ENCODE data around the gene CHIT1. TPM values are rescaled to one million over a fixed set of nuclear protein-coding genes. Genes with fewer than 3 reads are reported as not detected.

CHIT1 gene
- total and polyA plus RNA-seq, 10 donors = 2.0 to 165 (median 6.7) TPM

DNA sequence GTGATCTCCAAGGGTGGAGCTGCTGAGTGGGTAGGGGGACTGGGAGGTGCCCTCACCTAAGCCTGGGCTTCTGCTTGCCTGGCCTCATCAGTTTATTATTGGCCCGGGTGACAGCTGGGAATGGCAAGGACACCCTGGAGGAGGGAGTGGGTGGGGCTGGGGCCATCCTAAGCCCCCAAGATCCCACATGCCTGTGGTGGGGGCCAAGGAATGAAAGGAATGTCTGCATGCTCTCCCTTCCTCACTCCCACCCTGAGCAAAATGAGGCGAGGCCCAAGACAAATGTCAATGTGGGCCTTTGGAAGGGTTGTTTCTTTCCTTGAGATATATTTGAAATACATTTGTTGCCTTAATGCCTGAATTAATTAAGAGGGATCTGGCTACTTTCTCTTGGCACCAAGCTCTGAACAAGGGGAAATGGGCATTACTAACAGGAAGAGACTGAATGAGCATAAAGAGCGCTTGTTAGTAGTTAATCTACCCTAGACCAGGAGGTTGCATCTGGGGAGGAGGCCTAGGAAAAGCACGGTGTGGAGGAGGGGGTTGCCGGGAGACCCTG, 23.3 kb downstream of the CHIT1 start:
- no peak for DNase-seq

DNA sequence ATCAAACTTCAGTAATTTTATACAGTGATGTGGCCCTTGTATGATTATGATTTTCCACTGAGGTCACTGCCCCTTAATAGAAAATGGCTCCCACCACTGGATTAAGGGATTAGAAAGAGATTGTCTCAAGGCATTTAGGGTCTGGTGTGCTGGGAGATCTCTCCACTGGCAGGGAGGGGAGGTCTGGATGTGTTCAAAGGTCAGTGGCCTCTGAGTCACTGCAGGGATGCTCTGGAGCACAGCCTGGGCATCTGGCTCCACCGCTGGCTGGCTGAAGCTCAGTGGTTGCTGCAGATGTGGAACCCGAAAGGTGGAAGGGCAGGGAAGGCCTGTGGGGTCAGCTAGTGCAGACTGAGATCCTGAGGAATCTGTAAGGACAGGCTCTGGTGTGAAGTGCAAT, 24.7 kb downstream of the CHIT1 start:
- H3K27ac ChIP-seq = no peak overlapping the region
- H3K4me3 ChIP-seq = no peak overlapping the region
- no peak for TF ChIP-seq POLR2A (IDR thresholded peaks at IDR 0.05)
- no peak for TF ChIP-seq POLR2AphosphoS5 (IDR thresholded peaks at IDR 0.05)
- TF ChIP-seq, protein P1, sequence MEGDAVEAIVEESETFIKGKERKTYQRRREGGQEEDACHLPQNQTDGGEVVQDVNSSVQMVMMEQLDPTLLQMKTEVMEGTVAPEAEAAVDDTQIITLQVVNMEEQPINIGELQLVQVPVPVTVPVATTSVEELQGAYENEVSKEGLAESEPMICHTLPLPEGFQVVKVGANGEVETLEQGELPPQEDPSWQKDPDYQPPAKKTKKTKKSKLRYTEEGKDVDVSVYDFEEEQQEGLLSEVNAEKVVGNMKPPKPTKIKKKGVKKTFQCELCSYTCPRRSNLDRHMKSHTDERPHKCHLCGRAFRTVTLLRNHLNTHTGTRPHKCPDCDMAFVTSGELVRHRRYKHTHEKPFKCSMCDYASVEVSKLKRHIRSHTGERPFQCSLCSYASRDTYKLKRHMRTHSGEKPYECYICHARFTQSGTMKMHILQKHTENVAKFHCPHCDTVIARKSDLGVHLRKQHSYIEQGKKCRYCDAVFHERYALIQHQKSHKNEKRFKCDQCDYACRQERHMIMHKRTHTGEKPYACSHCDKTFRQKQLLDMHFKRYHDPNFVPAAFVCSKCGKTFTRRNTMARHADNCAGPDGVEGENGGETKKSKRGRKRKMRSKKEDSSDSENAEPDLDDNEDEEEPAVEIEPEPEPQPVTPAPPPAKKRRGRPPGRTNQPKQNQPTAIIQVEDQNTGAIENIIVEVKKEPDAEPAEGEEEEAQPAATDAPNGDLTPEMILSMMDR (IDR thresholded peaks at IDR 0.05 in 8 of 11, conservative IDR thresholded peaks at IDR 0.05 in 3 of 11) = no peak
- DNase-seq = no peak
- H3K9me3 ChIP-seq = no peaks in the 10 kb centered on the region
- H3K4me1 ChIP-seq = peaks cover 0 to 33% (median 16%) of the 10 kb centered on the region in 6 donors
- 66 to 95% (median 74%) methylated on average over 2 of the region's 2 CpGs for WGBS, 5 donors
- intact Hi-C loops (cut with DNase I; ENCODE audit: low total_unique reads) = no loop called here
- H3K36me3 ChIP-seq = no peaks in the 10 kb centered on the region
- H3K27me3 ChIP-seq (replicated peaks in 1 of 7) = peaks cover 0 to 6% (median 0%) of the 10 kb centered on the region in 7 donors

More for the DNA sequence above, 23.3 kb downstream of the CHIT1 start:
- peaks cover 0 to 20% (median 9%) of the 10 kb centered on the region in 6 donors for H3K4me1 ChIP-seq
- H3K4me3 ChIP-seq = no peak overlapping the region
- H3K9me3 ChIP-seq = no peaks in the 10 kb centered on the region
- no peak overlapping the region for H3K27ac ChIP-seq
- 66 to 86% (median 77%) methylated on average over 5 of the region's 5 CpGs for WGBS, 5 donors
- peaks cover 0 to 6% (median 0%) of the 10 kb centered on the region in 7 donors for H3K27me3 ChIP-seq (replicated peaks in 1 of 7)
- H3K36me3 ChIP-seq = no peaks in the 10 kb centered on the region
- TF ChIP-seq POLR2A (IDR thresholded peaks at IDR 0.05) = no peak
- TF ChIP-seq, protein P1 (IDR thresholded peaks at IDR 0.05 in 8 of 11, conservative IDR thresholded peaks at IDR 0.05 in 3 of 11) = no peak
- TF ChIP-seq POLR2AphosphoS5 (IDR thresholded peaks at IDR 0.05) = no peak
- intact Hi-C loops (cut with DNase I; ENCODE audit: low total_unique reads) = no loop called here

DNA sequence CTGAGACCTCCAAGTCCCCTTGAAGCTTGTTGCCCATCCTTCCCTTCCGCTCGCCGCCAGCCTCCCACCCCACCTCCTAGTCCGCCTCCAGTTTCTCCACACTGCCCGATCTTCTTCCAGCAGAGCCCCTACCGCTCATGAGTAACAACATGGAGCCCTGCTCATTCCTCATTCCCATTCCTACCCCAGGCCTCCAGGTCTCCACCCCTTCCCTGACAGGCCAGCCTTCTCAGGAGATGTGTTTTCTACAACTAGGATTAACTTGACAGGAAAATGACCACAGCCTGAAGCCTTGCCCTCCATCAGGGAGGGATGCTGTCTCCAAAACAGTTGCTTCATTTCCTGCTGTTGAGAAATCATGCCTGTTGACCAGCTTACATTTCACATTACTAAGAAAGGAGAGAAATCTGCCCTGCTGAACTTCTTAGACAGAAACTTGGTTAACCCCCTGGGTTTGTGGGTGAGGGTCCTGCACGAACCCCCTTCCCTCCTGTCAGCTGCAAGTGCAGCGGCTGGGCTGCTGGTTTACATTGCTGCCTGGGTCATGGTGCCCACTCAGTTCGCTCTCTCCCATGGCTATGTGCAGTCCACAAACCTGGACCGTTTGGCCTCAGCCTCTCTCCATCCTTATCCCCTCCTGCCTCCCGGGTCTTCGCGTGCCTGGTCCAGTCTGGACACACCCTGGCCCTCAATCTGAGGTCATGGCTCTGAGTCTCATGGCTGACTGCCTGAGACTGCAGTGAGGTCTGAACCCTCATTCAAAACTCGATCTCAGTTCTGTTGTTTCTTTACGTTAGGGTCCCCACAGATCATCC, 26.8 kb downstream of the CHIT1 start:
- TF ChIP-seq POLR2A (IDR thresholded peaks at IDR 0.05) (no peak), POLR2AphosphoS5 (IDR thresholded peaks at IDR 0.05) (peak in 2 of 3 donors; percentile 34 to 64)
- 59 to 84% (median 74%) methylated on average over 15 of the region's 15 CpGs for WGBS, 5 donors
- no peaks in the 10 kb centered on the region for H3K36me3 ChIP-seq
- intact Hi-C loops (cut with DNase I; ENCODE audit: low total_unique reads) = no loop called here
- H3K27me3 ChIP-seq (replicated peaks in 1 of 7) = peaks cover 0 to 11% (median 0%) of the 10 kb centered on the region in 7 donors
- H3K27ac ChIP-seq = peak overlapping the region in 7 of 8 donors; percentile 61 to 86 (median 74)
- H3K4me1 ChIP-seq = peaks cover 0 to 38% (median 18%) of the 10 kb centered on the region in 6 donors
- no peaks in the 10 kb centered on the region for H3K9me3 ChIP-seq
- H3K4me3 ChIP-seq = peak overlapping the region in 1 of 8 donors; percentile 26
- DNase-seq = no peak

DNA sequence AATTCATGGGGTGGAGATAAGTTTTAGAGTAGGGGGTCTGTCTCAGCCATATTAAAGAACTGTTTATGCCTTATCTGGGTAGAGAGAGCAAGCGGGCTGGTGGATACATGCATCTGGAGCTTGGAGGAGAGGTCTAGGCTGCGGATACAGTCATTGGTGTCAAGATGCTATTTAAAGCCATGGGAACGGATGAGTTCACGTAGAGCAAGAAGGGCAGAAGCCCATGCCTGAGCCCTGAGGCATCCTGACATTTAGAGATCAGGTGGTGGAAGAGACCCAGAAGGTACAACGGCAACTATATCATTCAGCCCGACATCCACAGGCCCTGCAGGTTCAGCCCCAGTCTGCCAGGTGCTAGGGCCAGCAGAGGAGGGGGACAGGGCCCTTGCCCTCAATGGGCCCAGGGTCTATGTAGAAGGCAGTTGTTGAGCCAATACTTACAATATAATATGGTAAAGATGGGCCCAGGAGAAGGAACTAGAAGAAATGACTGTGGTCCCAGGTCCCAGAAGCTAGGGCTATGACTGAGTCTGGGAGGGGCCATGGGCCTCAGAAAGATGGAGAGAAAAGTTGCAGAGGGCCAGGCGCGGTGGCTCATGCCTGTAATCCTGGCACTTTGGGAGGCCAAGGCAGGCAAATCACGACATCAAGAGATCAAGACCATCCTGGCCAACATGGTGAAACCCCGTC, 27.8 kb downstream of the CHIT1 start:
- Histone ChIP-seq H3K36me3 (no peaks in the 10 kb centered on the region), H3K27me3 (replicated peaks in 1 of 7) (peaks cover 0 to 11% (median 0%) of the 10 kb centered on the region in 7 donors), H3K4me3 (peak overlapping the region in 1 of 8 donors; percentile 26), H3K9me3 (no peaks in the 10 kb centered on the region), H3K27ac (peak overlapping the region in 7 of 8 donors; percentile 61 to 86 (median 74)), H3K4me1 (peaks cover 0 to 38% (median 18%) of the 10 kb centered on the region in 6 donors)
- TF ChIP-seq POLR2AphosphoS5 (IDR thresholded peaks at IDR 0.05) (no peak), POLR2A (IDR thresholded peaks at IDR 0.05) (no peak)
- TF ChIP-seq, protein P1 (IDR thresholded peaks at IDR 0.05 in 8 of 11, conservative IDR thresholded peaks at IDR 0.05 in 3 of 11) = no peak
- intact Hi-C loops (cut with DNase I; ENCODE audit: low total_unique reads) = no loop called here
- no peak for DNase-seq
- 67 to 93% (median 80%) methylated on average over 10 of the region's 10 CpGs for WGBS, 5 donors
